ENCODE results near the gene UQCR10.

- no peak for TF ChIP-seq CTCF (IDR thresholded peaks at IDR 0.05 in 2 of 3, conservative IDR thresholded peaks at IDR 0.05 in 1 of 3; ENCODE audit: borderline replicate concordance in 1 of 3, insufficient read depth in 1 of 3, low read depth in 2 of 3, low read length in 2 of 3)
- no peak for TF ChIP-seq RAD21 (IDR thresholded peaks at IDR 0.05; ENCODE audit: low read depth)
- TF ChIP-seq EZH2 (IDR thresholded peaks at IDR 0.05), result no peak
- no peak for TF ChIP-seq POLR2A (IDR thresholded peaks at IDR 0.05; ENCODE audit: borderline replicate concordance, extremely low read depth, insufficient read depth, insufficient read length)
- TF ChIP-seq POLR2AphosphoS5 (IDR thresholded peaks at IDR 0.05; ENCODE audit: low read depth, low read length), result no peak
- no peak for TF ChIP-seq YY1 (IDR thresholded peaks at IDR 0.05; ENCODE audit: extremely low read depth, insufficient replicate concordance, low read depth, low read length)
- TF ChIP-seq ZBTB33 (IDR thresholded peaks at IDR 0.05; ENCODE audit: extremely low read depth, insufficient replicate concordance, low read length), result no peak
- TF ChIP-seq ZNF274 (IDR thresholded peaks at IDR 0.05; ENCODE audit: low read depth, low read length), result no peak
These were observed 52.3 kb downstream of the UQCR10 start for GRCh38 chr22:29819501-29819900.

Data from HCT116 (cell line).